K562 (cell line): Measurements from ENCODE around the gene C6orf163. TPM values are rescaled to one million over a fixed set of nuclear protein-coding genes. Genes with fewer than 3 reads are reported as not detected.

Source experiments
- CEBPG ChIP-seq, 3 experiments: fragments of 200-800 bp in 1 of 3; sonication (Bioruptor generic) in 1 of 3; sonication (generic) in 1 of 3; formaldehyde crosslinking in 1 of 3; IDR thresholded peaks in 2 of 3; conservative IDR thresholded peaks in 1 of 3; 2 replicates each; pipeline versions ENCODE4 v1.6.1 to v1.8.0; 2016 to 2022; ENCODE audit warnings: missing compliant biosample characterization in 2 of 3, missing genetic modification characterization in 2 of 3, mild to moderate bottlenecking in 1 of 3, missing genetic modification reagents in 1 of 3
- DMBX1 ChIP-seq: fragments of 250-450 bp; sonication (Bioruptor Pico); IDR thresholded peaks from 2 replicates; pipeline ENCODE4 v1.8.0; 2022; ENCODE audit warnings: inconsistent platforms, mild to moderate bottlenecking, moderate library complexity, borderline replicate concordance
- ELF1 ChIP-seq: fragments of 200-800 bp; sonication (Bioruptor generic); IDR thresholded peaks from 2 replicates; pipeline ENCODE4 v1.6.1; 2016; ENCODE audit warnings: missing genetic modification characterization, missing compliant biosample characterization
- ERF ChIP-seq: fragments of 450-650 bp; formaldehyde crosslinking; IDR thresholded peaks from 2 replicates; pipeline ENCODE4 v1.4.0; 2020; ENCODE audit warnings: mild to moderate bottlenecking, mixed read lengths
- HIVEP1 ChIP-seq: fragments of 250-450 bp; sonication (Bioruptor Pico); IDR thresholded peaks from 2 replicates; pipeline ENCODE4 v1.4.0; 2020; ENCODE audit warnings: mild to moderate bottlenecking
- L3MBTL2 ChIP-seq: fragments of 450-650 bp; IDR thresholded peaks from 2 replicates; pipeline ENCODE4 v1.6.1; 2016; ENCODE audit warnings: mild to moderate bottlenecking, moderate library complexity
- LCOR ChIP-seq: sonication (generic); formaldehyde crosslinking; IDR thresholded peaks from 2 replicates; pipeline ENCODE4 v1.8.0; 2022; ENCODE audit warnings: mild to moderate bottlenecking, missing genetic modification reagents
- MCM2 ChIP-seq: fragments of 450-650 bp; IDR thresholded peaks from 2 replicates; pipeline ENCODE4 v1.6.1; 2017; ENCODE audit warnings: low read depth, mild to moderate bottlenecking
- PHF21A ChIP-seq: fragments of 450-650 bp; IDR thresholded peaks from 2 replicates; pipeline ENCODE4 v1.6.1; 2017; ENCODE audit warnings: low read depth, borderline replicate concordance
- PHTF2 ChIP-seq: fragments of 250-450 bp; sonication (Bioruptor Pico); IDR thresholded peaks from 2 replicates; pipeline ENCODE4 v1.5.0; 2021; ENCODE audit warnings: mild to moderate bottlenecking
- POLR2AphosphoS2 ChIP-seq: IDR thresholded peaks from 2 replicates; pipeline ENCODE4 v1.6.1; 2012; ENCODE audit warnings: low read length, improper control_type of control experiment
- POLR2AphosphoS5 ChIP-seq: IDR thresholded peaks from 2 replicates; pipeline ENCODE4 v1.6.1; 2011; ENCODE audit warnings: mild to moderate bottlenecking, low read depth, low read length, moderate library complexity; ENCODE audit not compliant: control insufficient read depth, insufficient read depth
- SMARCA4 ChIP-seq: fragments of 450-650 bp; IDR thresholded peaks from 2 replicates; pipeline ENCODE4 v1.6.1; 2016
- TEAD1 ChIP-seq, 2 experiments: fragments of 450-650 bp in 1 of 2; sonication (generic) in 1 of 2; formaldehyde crosslinking; IDR thresholded peaks; 2 replicates each; pipeline versions ENCODE4 v1.4.0 to v1.8.0; 2020 to 2022; ENCODE audit warnings: mild to moderate bottlenecking in 2 of 2, missing genetic modification reagents in 1 of 2
- ZNF444 ChIP-seq: fragments of 250-450 bp; sonication (Bioruptor Pico); IDR thresholded peaks from 2 replicates; pipeline ENCODE4 v1.4.0; 2020; ENCODE audit warnings: mild to moderate bottlenecking, moderate library complexity
- ZNF79 ChIP-seq: fragments of 250-450 bp; sonication (Bioruptor Pico); IDR thresholded peaks from 2 replicates; pipeline ENCODE4 v1.4.0; 2020; ENCODE audit warnings: low read depth, mild to moderate bottlenecking, moderate library complexity
- polyA plus RNA-seq, 8 experiments: library from polyadenylated mRNA; depleted of rRNA in 4 of 8; stranded (reverse) in 5 of 8; unstranded in 3 of 8; fragments of >200 nt; fragmentation: Nextera tagmentation in 2 of 8; fragmentation: Illumina TruSeq in 1 of 8; extraction: Ambion mirVana in 2 of 8; extraction: Trizol in 1 of 8; gene quantifications; 2 replicates each; pipeline versions ENCODE4 v1.2.1 to v1.2.3, GENCODE V29; 2011 to 2014; ENCODE audit warnings: inconsistent platforms in 1 of 8, missing spikeins in 1 of 8
- total RNA-seq, 7 experiments: library from RNA; depleted of rRNA in 6 of 7; stranded (reverse); fragments of >200 nt in 6 of 7; fragmentation: Illumina TruSeq in 2 of 7; extraction: Trizol in 2 of 7; gene quantifications; 2 replicates each; pipeline versions ENCODE4 v1.2.1 to v1.2.3, GENCODE V29; 2011 to 2021; ENCODE audit warnings: low replicate concordance in 1 of 7
- TF ChIP-seq, protein P1 (sequence below): fragments of 250-450 bp; sonication (Bioruptor Pico); IDR thresholded peaks from 2 replicates; pipeline ENCODE4 v1.4.0; 2020; ENCODE audit warnings: borderline replicate concordance
- TF ChIP-seq, protein P2 (sequence below): fragments of 250-450 bp; sonication (Bioruptor Pico); IDR thresholded peaks from 2 replicates; pipeline ENCODE4 v1.8.0; 2021; ENCODE audit warnings: moderate library complexity, mild to moderate bottlenecking, inconsistent platforms
- TF ChIP-seq, protein P3 (sequence below): fragments of 450-650 bp; IDR thresholded peaks from 2 replicates; pipeline ENCODE4 v1.7.1; 2018; ENCODE audit warnings: mild to moderate bottlenecking, low read depth; ENCODE audit not compliant: partially characterized antibody

Gene C6orf163
- total and polyA plus RNA-seq, 9 of the 15 experiments (the other 6 are each of a cell fraction or from before 2014, with no cell fraction given) = 0.67 to 4.7 (median 1.5) TPM

DNA sequence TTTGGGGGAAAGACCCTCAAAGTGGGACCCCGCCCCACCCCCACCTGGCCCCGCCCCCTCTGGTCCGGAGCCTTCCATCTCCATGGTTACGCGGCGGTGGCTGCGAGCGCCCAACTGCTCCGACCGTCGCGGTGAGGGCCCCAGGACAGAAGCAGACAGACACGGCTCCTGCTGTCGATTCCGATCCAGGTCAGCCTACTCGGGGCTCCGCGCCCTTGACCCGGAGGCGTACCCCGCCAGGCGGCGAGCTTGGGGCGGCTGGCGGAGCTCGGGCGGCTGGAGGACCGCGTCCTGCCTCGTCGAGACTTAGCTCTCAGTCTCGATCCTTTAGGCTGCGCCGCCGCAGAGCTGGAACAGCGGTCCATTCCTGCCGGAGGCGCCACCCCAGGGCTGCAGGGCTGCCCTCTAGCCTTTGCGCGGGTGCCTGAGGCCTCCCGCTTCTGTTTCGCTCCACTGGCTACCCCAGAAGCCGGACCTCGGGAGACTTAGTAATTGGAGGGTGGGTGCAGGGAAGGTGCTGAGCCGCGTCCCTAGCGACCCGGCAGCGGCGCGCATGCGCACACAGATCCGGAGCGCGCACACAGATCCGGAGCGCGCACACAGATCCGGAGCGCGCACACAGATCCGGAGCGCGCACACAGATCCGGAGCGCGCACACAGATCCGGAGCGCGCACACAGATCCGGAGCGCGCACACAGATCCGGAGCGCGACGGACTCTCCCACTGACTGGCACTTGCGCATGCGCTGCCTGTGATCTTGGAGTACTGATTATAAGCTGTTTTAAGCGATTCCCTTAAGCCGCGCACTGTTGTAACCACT is 63.5 kb downstream of the C6orf163 start, which contains the start of gene CFAP206 (continued):
- no peak for TF ChIP-seq DMBX1 (CRISPR knock-in tag)
- no peak for TF ChIP-seq POLR2AphosphoS5
- no peak for TF ChIP-seq MCM2
- TF ChIP-seq ELF1 (tag) = no peak
- no peak for TF ChIP-seq ZNF79 (CRISPR knock-in tag)
- TF ChIP-seq SMARCA4 = no peak
- TF ChIP-seq LCOR (CRISPR knock-in tag) = 0 out of 2 replicates have a peak, but pooled peaks have one; percentile 26
- no peak for TF ChIP-seq ZNF444 (CRISPR knock-in tag)
- TF ChIP-seq TEAD1 (CRISPR knock-in tag; IDR thresholded peaks at IDR 0.05) = peak in 1 of 2 experiments; percentile 45; a peak in 1 of 4 replicates
- TF ChIP-seq ERF (CRISPR knock-in tag) = 0 out of 2 replicates have a peak, but pooled peaks have one; percentile 46
- TF ChIP-seq, protein P1, sequence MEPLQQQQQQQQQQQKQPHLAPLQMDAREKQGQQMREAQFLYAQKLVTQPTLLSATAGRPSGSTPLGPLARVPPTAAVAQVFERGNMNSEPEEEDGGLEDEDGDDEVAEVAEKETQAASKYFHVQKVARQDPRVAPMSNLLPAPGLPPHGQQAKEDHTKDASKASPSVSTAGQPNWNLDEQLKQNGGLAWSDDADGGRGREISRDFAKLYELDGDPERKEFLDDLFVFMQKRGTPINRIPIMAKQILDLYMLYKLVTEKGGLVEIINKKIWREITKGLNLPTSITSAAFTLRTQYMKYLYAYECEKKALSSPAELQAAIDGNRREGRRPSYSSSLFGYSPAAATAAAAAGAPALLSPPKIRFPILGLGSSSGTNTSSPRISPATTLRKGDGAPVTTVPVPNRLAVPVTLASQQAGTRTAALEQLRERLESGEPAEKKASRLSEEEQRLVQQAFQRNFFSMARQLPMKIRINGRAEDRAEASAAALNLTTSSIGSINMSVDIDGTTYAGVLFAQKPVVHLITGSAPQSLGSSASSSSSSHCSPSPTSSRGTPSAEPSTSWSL (CRISPR knock-in tag) = no peak
- TF ChIP-seq, protein P2, sequence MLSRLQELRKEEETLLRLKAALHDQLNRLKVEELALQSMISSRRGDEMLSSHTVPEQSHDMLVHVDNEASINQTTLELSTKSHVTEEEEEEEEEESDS = no peak
- TF ChIP-seq, protein P3, sequence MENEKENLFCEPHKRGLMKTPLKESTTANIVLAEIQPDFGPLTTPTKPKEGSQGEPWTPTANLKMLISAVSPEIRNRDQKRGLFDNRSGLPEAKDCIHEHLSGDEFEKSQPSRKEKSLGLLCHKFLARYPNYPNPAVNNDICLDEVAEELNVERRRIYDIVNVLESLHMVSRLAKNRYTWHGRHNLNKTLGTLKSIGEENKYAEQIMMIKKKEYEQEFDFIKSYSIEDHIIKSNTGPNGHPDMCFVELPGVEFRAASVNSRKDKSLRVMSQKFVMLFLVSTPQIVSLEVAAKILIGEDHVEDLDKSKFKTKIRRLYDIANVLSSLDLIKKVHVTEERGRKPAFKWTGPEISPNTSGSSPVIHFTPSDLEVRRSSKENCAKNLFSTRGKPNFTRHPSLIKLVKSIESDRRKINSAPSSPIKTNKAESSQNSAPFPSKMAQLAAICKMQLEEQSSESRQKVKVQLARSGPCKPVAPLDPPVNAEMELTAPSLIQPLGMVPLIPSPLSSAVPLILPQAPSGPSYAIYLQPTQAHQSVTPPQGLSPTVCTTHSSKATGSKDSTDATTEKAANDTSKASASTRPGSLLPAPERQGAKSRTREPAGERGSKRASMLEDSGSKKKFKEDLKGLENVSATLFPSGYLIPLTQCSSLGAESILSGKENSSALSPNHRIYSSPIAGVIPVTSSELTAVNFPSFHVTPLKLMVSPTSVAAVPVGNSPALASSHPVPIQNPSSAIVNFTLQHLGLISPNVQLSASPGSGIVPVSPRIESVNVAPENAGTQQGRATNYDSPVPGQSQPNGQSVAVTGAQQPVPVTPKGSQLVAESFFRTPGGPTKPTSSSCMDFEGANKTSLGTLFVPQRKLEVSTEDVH = no peak
- TF ChIP-seq PHF21A = no peak
- no peak for TF ChIP-seq CEBPG (CRISPR knock-in tag; IDR thresholded peaks at IDR 0.05)
- TF ChIP-seq CEBPG (tag; conservative IDR thresholded peaks at IDR 0.05 in 1 of 2, IDR thresholded peaks at IDR 0.05 in 1 of 2) = no peak
- TF ChIP-seq L3MBTL2 = peak; percentile 8; the same call in 1 of the 2 replicates
- TF ChIP-seq POLR2AphosphoS2 = no peak
- TF ChIP-seq PHTF2 = no peak
- TF ChIP-seq HIVEP1 (CRISPR knock-in tag) = no peak
